Osteocyte (in vitro differentiated cells): ENCODE results near the gene ZNF385B. TPM values are rescaled to one million over a fixed set of nuclear protein-coding genes. Genes with fewer than 3 reads are reported as not detected.
A peak's percentile ranks its signal among the peaks of the same experiment; 100 is the strongest.

Experiments used
- DNase-seq: peaks from one replicate; pipeline ENCODE4 v3.0.0; 2021; ENCODE audit warnings: mixed read lengths; ENCODE audit not compliant: unreplicated experiment; ENCODE audit errors: extremely low spot score
- H3K27ac Mint-ChIP-seq: one replicate; pipeline ENCODE4 v1.8.0; 2021; ENCODE audit warnings: mild to moderate bottlenecking, mixed read lengths; ENCODE audit not compliant: unreplicated experiment
- H3K27me3 Mint-ChIP-seq: one replicate; pipeline ENCODE4 v1.8.0; 2021; ENCODE audit warnings: mixed read lengths; ENCODE audit not compliant: unreplicated experiment
- H3K36me3 Mint-ChIP-seq: one replicate; pipeline ENCODE4 v1.8.0; 2021; ENCODE audit warnings: mixed read lengths; ENCODE audit not compliant: unreplicated experiment
- H3K4me1 Mint-ChIP-seq: one replicate; pipeline ENCODE4 v1.8.0; 2021; ENCODE audit warnings: mixed read lengths; ENCODE audit not compliant: unreplicated experiment
- H3K4me3 Mint-ChIP-seq: one replicate; pipeline ENCODE4 v1.8.0; 2021; ENCODE audit warnings: mild to moderate bottlenecking, moderate library complexity, mixed read lengths; ENCODE audit not compliant: unreplicated experiment
- H3K9me3 Mint-ChIP-seq: one replicate; pipeline ENCODE4 v1.8.0; 2021; ENCODE audit warnings: mixed read lengths; ENCODE audit not compliant: unreplicated experiment
- CTCF ChIP-seq: fragments of 200-600 bp; sonication (generic); IDR thresholded peaks from 2 replicates; pipeline ENCODE4 v1.5.0; 2021; ENCODE audit warnings: antibody characterized with exemption, mild to moderate bottlenecking, moderate library complexity
- total RNA-seq: library from RNA; stranded (reverse); gene quantifications from 2 replicates; pipeline ENCODE4 v1.2.1, GENCODE V29; 2021

ZNF385B gene
- total RNA-seq, 1 donor from 2014 or later = 0.13 TPM

GRCh38 chr2:179594268-179595112 is 266.9 kb downstream of the ZNF385B start:
- no peak for DNase-seq
- H3K4me3 Mint-ChIP-seq = no peak overlapping the region
- no peaks in the 10 kb centered on the region for H3K27me3 Mint-ChIP-seq
- H3K36me3 Mint-ChIP-seq = no peaks in the 10 kb centered on the region
- H3K27ac Mint-ChIP-seq = no peak overlapping the region
- TF ChIP-seq CTCF = no peak
- H3K4me1 Mint-ChIP-seq = peaks cover 17% of the 10 kb centered on the region
- peaks cover 5% of the 10 kb centered on the region for H3K9me3 Mint-ChIP-seq

GRCh38 chr2:179593323-179593722 is 268.1 kb downstream of the ZNF385B start:
- Mint-ChIP-seq H3K27me3 (no peaks in the 10 kb centered on the region), H3K9me3 (peaks cover 5% of the 10 kb centered on the region), H3K27ac (no peak overlapping the region), H3K4me3 (no peak overlapping the region), H3K4me1 (peaks cover 17% of the 10 kb centered on the region), H3K36me3 (no peaks in the 10 kb centered on the region)
- no peak for DNase-seq
- TF ChIP-seq CTCF = no peak

- H3K4me1 Mint-ChIP-seq = peaks cover 17% of the 10 kb centered on the region
- H3K36me3 Mint-ChIP-seq = no peaks in the 10 kb centered on the region
- peaks cover 5% of the 10 kb centered on the region for H3K9me3 Mint-ChIP-seq
- H3K27ac Mint-ChIP-seq = peak overlapping the region; percentile 77
- H3K4me3 Mint-ChIP-seq = peak overlapping the region; percentile 40
- DNase-seq = no peak
- TF ChIP-seq CTCF = no peak
- no peaks in the 10 kb centered on the region for H3K27me3 Mint-ChIP-seq
Observed at GRCh38 chr2:179592167-179592936, 269.1 kb downstream of the ZNF385B start.

GRCh38 chr2:179591690-179592089 is 269.7 kb downstream of the ZNF385B start:
- Mint-ChIP-seq H3K36me3 (no peaks in the 10 kb centered on the region), H3K4me3 (no peak overlapping the region), H3K4me1 (peaks cover 17% of the 10 kb centered on the region), H3K27ac (peak overlapping the region; percentile 77), H3K9me3 (peaks cover 1% of the 10 kb centered on the region), H3K27me3 (no peaks in the 10 kb centered on the region)
- DNase-seq = no peak
- TF ChIP-seq CTCF = no peak
